GM18873 (cell line): ENCODE measurements around the gene INSYN2B.

ENCODE experiments used
- ATAC-seq: cut with Tn5 transposase; IDR thresholded peaks from one replicate; pipeline ENCODE4 v1.9.1; 2021; ENCODE audit warnings: mild to moderate bottlenecking, moderate library complexity, moderate number of reproducible peaks; ENCODE audit not compliant: unreplicated experiment, low FRiP score

Gene INSYN2B

GRCh38 chr5:169817031-169817430 lies 163.3 kb downstream of the INSYN2B start:
- ATAC-seq = no peak

DNA sequence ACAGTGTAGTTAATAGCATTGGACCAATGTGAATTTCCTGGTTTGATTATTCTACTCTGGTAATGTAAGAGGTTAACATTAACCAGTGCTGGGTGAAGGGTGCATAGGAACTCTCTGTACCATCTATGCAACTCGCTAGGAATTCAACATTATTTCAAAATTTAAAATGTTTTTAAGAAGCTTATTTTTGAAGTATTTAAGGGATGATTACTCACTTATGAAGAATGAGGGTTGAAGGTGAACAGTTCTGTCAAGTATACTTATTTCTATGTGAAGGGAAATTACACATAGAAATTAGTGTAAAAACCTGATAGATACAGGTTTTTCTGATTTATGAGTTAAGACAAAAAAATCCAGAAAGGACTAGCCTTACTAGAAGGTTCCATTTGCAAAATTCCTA lies 165.8 kb downstream of the INSYN2B start:
- no peak for ATAC-seq
